Measurements from ENCODE around the gene DPYD.

Gene DPYD

GRCh38 chr1:97070376-97070775 lies 850.5 kb downstream of the DPYD start:
- DNase-seq: no peak

GRCh38 chr1:97069312-97069711 lies 851.5 kb downstream of the DPYD start:
- no peak for DNase-seq

- no peak for DNase-seq
Measured at GRCh38 chr1:97066860-97067259, 854.0 kb downstream of the DPYD start.

- no peak for DNase-seq
Measured at GRCh38 chr1:97063532-97063931, 857.3 kb downstream of the DPYD start.

- no peak for DNase-seq
Measured at GRCh38 chr1:97061604-97062003, 859.2 kb downstream of the DPYD start.

GRCh38 chr1:97056386-97056785 lies 864.4 kb downstream of the DPYD start:
- DNase-seq: no peak

- no peak for DNase-seq
Measured at GRCh38 chr1:97053268-97053667, 867.6 kb downstream of the DPYD start.

GRCh38 chr1:97051823-97052222 lies 869.0 kb downstream of the DPYD start:
- DNase-seq: no peak

GRCh38 chr1:97050506-97050905 lies 870.3 kb downstream of the DPYD start:
- DNase-seq: no peak

GRCh38 chr1:97047421-97047793 lies 873.4 kb downstream of the DPYD start:
- no peak for DNase-seq

- DNase-seq: no peak
Measured at GRCh38 chr1:97046765-97047420, 873.9 kb downstream of the DPYD start.

- no peak for DNase-seq
Measured at GRCh38 chr1:97044159-97044760, 876.6 kb downstream of the DPYD start.

GRCh38 chr1:97042551-97042950 lies 878.3 kb downstream of the DPYD start:
- no peak for DNase-seq

- no peak for DNase-seq
Measured at GRCh38 chr1:97041026-97041425, 879.8 kb downstream of the DPYD start.

GRCh38 chr1:97038410-97038809 lies 882.4 kb downstream of the DPYD start:
- no peak for DNase-seq

- DNase-seq: no peak
Measured at GRCh38 chr1:97034651-97035050, 886.2 kb downstream of the DPYD start.

GRCh38 chr1:97033949-97034348 lies 886.9 kb downstream of the DPYD start:
- no peak for DNase-seq

All from RPMI8226 (cell line).